Nasal cavity respiratory epithelium epithelial cell of viscerocranial mucosa (primary cell): ENCODE data around the gene OR7G2. TPM values are rescaled to one million over a fixed set of nuclear protein-coding genes. Genes with fewer than 3 reads are reported as not detected.

Experiments used
- total RNA-seq: library from RNA; depleted of rRNA; stranded (reverse); fragments of >200 nt; gene quantifications from 2 replicates; pipeline ENCODE4 v1.2.3, GENCODE V29; 2014

OR7G2 gene
- total RNA-seq = not detected in 2 replicates

DNA sequence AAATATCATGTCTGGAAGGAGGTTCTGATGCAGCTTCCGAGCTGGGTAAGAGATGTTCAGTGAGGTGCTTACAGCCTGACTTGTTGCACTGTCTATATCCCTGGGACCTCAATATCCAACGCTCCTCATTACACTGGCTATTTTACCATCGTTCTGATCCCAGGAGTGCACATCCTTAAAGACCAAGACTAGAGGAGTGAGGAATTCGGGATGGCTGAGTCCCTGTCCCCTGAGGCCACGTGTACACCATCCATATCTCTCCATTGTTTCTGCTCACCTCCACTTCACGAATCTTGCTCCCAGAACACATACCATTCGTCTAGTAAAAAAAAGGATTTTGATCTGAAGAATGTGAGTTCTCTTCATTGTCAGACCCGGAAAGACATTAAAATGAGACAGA lies at the start of gene OR7G2:
OR7G2 (minus strand) TSS at position 101 of the 400 bp plus-strand sequence. CDS start 4,232 bp downstream, outside the sequence.

DNA sequence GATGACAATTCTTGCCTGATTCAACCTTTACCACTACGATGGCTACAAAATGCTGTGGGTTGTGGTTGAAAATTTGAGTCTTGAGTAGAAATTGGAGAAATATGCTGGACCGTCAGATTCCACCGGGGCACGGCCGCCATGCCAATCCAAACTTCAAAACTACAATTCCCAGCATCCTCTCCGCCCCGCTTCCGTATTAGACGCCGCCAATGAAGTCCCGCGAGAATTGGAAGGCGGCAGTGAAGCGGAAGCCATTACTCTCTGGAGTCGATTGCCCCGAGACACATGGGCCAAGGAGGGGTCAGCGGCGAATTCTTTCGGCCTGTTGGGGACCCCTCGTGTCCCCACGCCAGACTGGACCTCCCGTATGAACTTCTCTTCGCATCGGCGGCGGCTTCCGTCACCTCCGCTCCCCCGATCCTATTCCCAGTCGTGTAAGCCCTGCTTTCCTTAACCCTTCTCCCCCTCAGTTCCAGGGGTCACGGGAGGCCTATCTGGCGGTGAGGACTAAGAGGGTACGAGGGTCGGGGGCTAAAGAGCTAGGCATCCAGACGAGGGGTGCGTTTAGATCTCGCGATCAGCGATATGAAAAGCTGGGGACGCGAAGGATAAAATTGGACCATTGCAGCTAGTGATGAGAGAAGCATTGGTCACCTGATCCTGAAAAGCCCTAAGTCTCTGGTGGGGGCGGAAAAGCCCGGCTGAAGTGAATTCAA lies 33.0 kb upstream of the OR7G2 start, which contains the start of gene ZNF317:
ZNF317 (plus strand) TSS at position 239 of the 716 bp plus-strand sequence. CDS start 15,620 bp downstream, outside the sequence.

DNA sequence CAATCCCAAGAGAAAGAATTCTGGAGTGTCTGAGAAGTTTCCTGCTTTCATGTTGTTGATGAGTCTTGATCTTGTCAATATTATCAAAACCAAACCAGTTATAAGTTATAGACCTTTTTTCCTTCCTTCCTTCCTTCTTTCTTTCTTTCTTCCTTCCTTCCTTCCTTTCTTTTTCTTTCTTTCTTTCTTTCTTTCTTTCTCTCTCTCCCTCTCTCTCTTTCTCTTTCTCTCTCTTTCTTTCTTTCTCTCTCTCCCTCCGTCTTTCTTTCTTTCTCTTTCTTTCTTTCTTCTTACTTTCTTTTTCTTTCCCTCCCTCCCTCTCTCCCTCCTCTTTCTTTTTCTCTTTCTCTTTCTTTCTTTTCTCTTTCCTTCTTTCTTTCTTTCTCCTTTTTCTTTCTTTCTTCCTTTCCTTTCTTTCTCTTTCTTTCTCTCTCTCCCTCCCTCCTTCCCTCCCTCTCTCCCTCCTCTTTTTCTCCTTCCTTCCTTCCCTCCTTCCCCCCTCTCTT lies 19.7 kb upstream of the OR7G2 start, which contains the start of gene OR7G3:
OR7G3 (minus strand) TSS at position 51 of the 506 bp plus-strand sequence; CDS start at position 51, 0 bp downstream.

DNA sequence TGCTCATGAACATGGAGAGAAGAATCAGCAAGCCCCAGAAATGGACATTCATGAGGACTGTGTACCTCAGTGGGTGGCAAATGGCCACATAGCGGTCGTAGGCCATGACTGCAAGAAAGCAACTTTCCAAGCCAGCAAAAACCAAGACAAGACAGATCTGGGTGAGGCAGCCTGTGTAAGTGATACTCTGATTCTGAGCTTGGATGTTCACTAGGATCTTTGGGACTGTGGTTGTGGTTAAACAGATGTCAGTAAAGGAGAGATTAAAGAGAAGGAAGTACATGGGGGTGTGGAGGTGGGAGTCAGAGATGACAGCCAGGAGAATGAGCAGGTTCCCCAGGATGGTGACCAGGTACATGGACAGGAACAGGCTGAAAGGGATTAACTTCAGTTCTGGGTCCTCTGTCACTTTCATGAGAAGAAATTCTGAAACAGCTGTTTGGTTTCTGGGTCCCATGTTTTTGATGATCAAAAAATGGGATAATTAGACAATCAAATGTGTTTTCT lies 8.1 kb upstream of the OR7G2 start, which contains the start of gene OR7G1:
OR7G1 (minus strand) TSS at position 457 of the 507 bp plus-strand sequence; CDS start at position 457, 0 bp downstream.

DNA sequence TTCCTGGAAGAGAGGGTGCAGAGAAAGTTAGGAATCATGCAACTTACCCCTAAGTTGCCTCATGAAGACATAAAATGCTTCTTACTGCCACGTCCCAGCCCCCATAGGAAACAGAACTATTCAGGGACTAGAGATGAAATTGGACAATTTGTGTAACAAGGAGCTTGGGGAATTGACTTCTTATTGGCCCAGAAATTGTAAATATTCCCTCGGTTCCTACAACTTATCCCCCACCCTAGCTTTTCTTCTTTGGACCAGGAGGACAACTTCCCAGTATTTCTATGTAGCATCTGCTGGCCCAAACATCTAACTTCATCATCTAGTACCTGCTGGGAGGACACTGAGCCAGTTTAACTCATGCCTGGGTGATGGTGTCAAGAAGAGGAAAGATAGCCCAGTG lies 20.5 kb downstream of the OR7G2 start, which contains the start of gene OR1M1:
OR1M1 (plus strand) TSS at position 301 of the 400 bp plus-strand sequence. CDS start 6,184 bp downstream, outside the sequence.

Other genes starting within 250 kb of the OR7G2 start
- gene MUC16, start 97.1 kb downstream of the OR7G2 start, total RNA-seq = under 0.01 and 0.85 TPM in 2 replicates
- not detected in 2 replicates for gene OR1M1, start 20.4 kb downstream of the OR7G2 start, total RNA-seq
- not detected in 2 replicates for gene OR7G1, start 8.3 kb upstream of the OR7G2 start, total RNA-seq
- not detected in 2 replicates for gene OR7G3, start 19.5 kb upstream of the OR7G2 start, total RNA-seq
- 15.7 and 27.2 TPM in 2 replicates for gene ZNF317, start 32.9 kb upstream of the OR7G2 start, total RNA-seq
- not detected in 2 replicates for gene OR7D2, start 71.5 kb upstream of the OR7G2 start, total RNA-seq
- gene OR7D4, start 112.1 kb upstream of the OR7G2 start, total RNA-seq = not detected in 2 replicates
- not detected in 2 replicates for gene OR7E24, start 143.5 kb upstream of the OR7G2 start, total RNA-seq
- gene ZNF699, start 202.4 kb upstream of the OR7G2 start, total RNA-seq = 19.3 and 24.9 TPM in 2 replicates
- gene ZNF559, start 216.7 kb upstream of the OR7G2 start, total RNA-seq = 6.2 and 21.6 TPM in 2 replicates